GM12891 (cell line): ENCODE measurements around the gene TPCN2.

Experiments used
- POLR2A ChIP-seq: IDR thresholded peaks from 2 replicates; pipeline ENCODE4 v1.6.1; 2011; ENCODE audit warnings: low read depth, low read length, control low read depth
- POLR2AphosphoS5 ChIP-seq: IDR thresholded peaks from 2 replicates; pipeline ENCODE4 v1.6.1; 2011; ENCODE audit warnings: low read depth, low read length, control low read depth
- POU2F2 ChIP-seq: IDR thresholded peaks from 2 replicates; pipeline ENCODE4 v1.6.1; 2011; ENCODE audit warnings: low read depth, mild to moderate bottlenecking, control low read depth, low read length, moderate library complexity
- TAF1 ChIP-seq: IDR thresholded peaks from 2 replicates; pipeline ENCODE4 v1.6.1; 2011; ENCODE audit warnings: low read depth, low read length, control low read depth

DNA sequence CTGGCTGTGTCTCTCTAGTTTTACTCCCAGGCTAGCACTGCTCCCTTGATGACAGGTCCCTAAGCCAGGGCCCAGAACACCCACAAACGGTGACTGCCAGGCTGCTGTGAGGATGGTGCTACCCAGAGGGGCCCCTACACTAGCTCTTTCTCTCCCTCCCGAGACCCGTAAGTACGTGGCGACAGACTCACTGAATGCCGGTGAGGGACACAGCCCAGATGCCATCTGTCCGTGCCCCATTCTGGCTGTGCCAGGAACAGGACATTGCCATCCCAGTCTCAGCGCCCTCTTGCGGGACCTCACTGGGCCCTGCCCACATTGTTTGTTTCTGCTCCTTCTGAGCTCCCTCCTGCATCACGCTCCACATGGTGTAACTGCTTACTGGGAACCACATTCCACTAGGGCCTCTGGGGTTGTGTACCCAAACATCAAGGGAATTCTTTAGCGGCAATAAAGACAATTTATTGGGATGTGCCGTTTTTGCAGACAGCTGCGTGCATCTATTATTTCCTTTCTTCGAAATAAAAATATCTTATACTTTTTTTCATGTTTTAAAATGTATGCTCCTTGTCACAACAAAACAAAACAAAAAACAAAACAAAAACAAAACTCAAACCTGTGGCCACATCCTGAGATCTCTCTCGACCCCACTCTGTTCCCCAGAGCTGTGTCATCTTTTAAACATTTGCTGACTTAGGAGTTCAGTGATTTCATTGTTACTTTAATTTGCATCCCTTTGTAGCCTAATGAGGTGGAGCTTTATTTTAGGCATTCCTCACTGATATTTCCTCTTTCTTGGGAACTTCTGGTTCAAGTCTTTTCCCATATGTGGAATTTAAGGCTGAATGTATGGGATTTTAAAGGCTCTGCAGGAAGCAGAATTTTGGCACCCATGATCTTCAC lies 4.4 kb upstream of the TPCN2 start:
- TF ChIP-seq POLR2AphosphoS5, result no peak
- no peak for TF ChIP-seq POU2F2
- TF ChIP-seq POLR2A, result no peak
- no peak for TF ChIP-seq TAF1
